Measurements from ENCODE around the gene RHOT2. TPM values are rescaled to one million over a fixed set of nuclear protein-coding genes. Genes with fewer than 3 reads are reported as not detected.

Gene RHOT2
- total and polyA plus RNA-seq, 9 of the 15 experiments (the other 6 are each of a cell fraction or from before 2014, with no cell fraction given), result 5.0 to 373 (median 112) TPM

- TF ChIP-seq SOX6 (IDR thresholded peaks at IDR 0.05), result peak; percentile 21; the same call in 1 of the 2 replicates
- 0 out of 2 replicates have a peak, but pooled peaks have one; percentile 51 for TF ChIP-seq ETS1 (conservative IDR thresholded peaks at IDR 0.05; ENCODE audit: control insufficient read depth, low read depth, low read length)
- peak; percentile 92 for TF ChIP-seq ZFP91 (CRISPR knock-in tag; IDR thresholded peaks at IDR 0.05)
- TF ChIP-seq MYNN (IDR thresholded peaks at IDR 0.05), result no peak
- TF ChIP-seq MYNN (CRISPR knock-in tag; IDR thresholded peaks at IDR 0.05), result no peak
- TF ChIP-seq ZNF212 (CRISPR knock-in tag; IDR thresholded peaks at IDR 0.05), result no peak
- TF ChIP-seq, protein P1, sequence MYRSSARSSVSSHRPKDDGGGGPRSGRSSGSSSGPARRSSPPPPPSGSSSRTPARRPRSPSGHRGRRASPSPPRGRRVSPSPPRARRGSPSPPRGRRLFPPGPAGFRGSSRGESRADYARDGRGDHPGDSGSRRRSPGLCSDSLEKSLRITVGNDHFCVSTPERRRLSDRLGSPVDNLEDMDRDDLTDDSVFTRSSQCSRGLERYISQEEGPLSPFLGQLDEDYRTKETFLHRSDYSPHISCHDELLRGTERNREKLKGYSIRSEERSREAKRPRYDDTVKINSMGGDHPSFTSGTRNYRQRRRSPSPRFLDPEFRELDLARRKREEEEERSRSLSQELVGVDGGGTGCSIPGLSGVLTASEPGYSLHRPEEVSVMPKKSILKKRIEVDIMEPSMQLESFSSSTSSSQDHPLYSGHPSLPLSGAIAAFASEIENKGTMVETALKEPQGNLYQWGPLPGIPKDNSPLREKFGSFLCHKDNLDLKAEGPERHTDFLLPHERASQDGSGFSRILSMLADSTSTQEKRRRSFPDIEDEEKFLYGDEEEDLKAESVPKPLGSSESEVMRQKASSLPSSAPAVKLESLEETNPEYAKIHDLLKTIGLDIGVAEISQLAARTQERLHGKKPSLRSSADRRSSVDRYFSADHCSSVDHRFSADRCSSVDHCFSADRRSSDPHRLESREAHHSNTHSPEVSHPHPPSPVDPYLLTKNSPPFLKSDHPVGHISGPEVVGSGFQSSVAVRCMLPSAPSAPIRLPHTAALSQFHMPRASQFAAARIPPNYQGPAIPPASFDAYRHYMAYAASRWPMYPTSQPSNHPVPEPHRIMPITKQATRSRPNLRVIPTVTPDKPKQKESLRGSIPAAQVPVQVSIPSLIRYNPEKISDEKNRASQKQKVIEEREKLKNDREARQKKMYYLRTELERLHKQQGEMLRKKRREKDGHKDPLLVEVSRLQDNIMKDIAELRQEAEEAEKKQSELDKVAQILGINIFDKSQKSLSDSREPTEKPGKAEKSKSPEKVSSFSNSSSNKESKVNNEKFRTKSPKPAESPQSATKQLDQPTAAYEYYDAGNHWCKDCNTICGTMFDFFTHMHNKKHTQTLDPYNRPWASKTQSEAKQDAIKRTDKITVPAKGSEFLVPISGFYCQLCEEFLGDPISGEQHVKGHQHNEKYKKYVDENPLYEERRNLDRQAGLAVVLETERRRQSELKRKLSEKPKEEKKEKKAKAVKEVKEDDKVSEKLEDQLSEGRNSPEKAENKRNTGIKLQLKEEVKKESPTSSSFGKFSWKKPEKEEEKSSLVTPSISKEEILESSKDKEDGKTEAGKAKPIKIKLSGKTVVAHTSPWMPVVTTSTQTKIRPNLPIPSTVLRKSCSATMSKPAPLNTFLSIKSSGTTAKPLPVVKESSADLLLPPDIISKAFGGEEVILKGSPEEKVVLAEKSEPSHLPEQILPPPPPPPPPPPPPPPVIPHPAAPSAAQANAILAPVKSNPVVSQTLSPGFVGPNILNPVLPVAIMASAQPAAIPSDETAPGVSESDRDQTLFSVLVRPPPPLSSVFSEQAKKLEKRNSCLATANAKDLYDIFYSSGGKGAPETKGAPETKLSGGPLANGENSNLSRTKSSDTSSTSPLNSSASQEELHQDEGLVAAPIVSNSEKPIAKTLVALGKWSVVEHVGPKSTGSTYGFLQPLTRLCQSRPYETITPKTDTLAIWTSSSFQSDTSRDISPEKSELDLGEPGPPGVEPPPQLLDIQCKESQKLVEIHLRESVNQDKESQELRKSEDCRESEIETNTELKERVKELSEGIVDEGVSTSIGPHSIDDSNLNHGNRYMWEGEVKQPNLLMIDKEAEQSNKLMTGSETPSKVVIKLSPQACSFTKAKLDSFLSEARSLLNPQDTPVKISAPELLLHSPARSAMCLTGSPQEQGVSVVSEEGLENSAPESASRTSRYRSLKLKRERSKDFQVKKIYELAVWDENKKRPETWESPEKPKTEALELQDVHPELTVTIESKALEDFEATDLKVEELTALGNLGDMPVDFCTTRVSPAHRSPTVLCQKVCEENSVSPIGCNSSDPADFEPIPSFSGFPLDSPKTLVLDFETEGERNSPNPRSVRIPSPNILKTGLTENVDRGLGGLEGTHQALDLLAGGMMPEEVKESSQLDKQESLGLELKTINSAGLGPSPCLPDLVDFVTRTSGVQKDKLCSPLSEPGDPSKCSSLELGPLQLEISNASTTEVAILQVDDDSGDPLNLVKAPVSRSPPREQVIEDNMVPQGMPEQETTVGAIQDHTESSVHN (IDR thresholded peaks at IDR 0.05; ENCODE audit: borderline replicate concordance in 1 of 2, low read depth in 1 of 2), result no peak
- TF ChIP-seq PCBP1 (IDR thresholded peaks at IDR 0.05; ENCODE audit: low read depth, low read length, poor library complexity, severe bottlenecking), result peak; percentile 26
- TF ChIP-seq ZNF436 (CRISPR knock-in tag; IDR thresholded peaks at IDR 0.05), result no peak
- TF ChIP-seq POLR2H (tag; IDR thresholded peaks at IDR 0.05; ENCODE audit: low read depth), result peak; percentile 57
- TF ChIP-seq RCOR1 (IDR thresholded peaks at IDR 0.05; ENCODE audit: borderline replicate concordance in 1 of 2, low read depth in 2 of 2, low read length in 2 of 2), result peak in 1 of 2 experiments; percentile 35; a peak in 1 of 4 replicates
- TF ChIP-seq PHF8 (IDR thresholded peaks at IDR 0.05; ENCODE audit: borderline replicate concordance, low read length), result peak; percentile 92; the same call in 1 of the 2 replicates
- peak in 1 of 2 experiments; percentile 37; a peak in 1 of 4 replicates for TF ChIP-seq HDAC1 (IDR thresholded peaks at IDR 0.05)
- TF ChIP-seq EGR1 (conservative IDR thresholded peaks at IDR 0.05), result peak; percentile 88
- TF ChIP-seq MXI1 (IDR thresholded peaks at IDR 0.05; ENCODE audit: low read depth, low read length), result peak; percentile 83
Observed at GRCh38 chr16:641326-642188, 26.4 kb upstream of the RHOT2 start, which contains the start of gene MCRIP2 (continued).

Data from K562 (cell line).